ENCODE results near the gene MRM2.

DNA sequence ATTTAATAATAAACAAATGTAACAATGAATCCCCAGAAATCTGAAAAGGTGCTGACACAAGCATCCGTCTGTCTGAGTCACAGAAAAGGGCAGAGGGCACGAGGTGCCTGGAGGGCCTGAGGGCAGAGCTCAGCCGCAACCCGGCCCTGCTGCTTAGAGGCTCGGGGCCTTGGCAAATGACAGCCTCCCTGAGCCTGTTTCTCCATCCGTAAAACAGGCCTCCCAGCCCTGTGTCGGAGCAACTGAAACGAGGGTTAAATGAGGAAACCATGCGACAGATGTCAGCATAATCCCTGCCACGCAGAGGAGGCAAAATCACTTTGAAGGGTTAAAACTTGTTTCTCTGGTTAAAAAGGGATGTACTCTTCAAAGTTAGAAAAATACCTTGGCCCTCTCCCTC lies 24.9 kb upstream of the MRM2 start:
- no peak for TF ChIP-seq RAD21 (conservative IDR thresholded peaks at IDR 0.05)
- TF ChIP-seq, protein P1, sequence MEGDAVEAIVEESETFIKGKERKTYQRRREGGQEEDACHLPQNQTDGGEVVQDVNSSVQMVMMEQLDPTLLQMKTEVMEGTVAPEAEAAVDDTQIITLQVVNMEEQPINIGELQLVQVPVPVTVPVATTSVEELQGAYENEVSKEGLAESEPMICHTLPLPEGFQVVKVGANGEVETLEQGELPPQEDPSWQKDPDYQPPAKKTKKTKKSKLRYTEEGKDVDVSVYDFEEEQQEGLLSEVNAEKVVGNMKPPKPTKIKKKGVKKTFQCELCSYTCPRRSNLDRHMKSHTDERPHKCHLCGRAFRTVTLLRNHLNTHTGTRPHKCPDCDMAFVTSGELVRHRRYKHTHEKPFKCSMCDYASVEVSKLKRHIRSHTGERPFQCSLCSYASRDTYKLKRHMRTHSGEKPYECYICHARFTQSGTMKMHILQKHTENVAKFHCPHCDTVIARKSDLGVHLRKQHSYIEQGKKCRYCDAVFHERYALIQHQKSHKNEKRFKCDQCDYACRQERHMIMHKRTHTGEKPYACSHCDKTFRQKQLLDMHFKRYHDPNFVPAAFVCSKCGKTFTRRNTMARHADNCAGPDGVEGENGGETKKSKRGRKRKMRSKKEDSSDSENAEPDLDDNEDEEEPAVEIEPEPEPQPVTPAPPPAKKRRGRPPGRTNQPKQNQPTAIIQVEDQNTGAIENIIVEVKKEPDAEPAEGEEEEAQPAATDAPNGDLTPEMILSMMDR (IDR thresholded peaks at IDR 0.05; ENCODE audit: poor library complexity, severe bottlenecking): no peak
- TF ChIP-seq, protein P2, sequence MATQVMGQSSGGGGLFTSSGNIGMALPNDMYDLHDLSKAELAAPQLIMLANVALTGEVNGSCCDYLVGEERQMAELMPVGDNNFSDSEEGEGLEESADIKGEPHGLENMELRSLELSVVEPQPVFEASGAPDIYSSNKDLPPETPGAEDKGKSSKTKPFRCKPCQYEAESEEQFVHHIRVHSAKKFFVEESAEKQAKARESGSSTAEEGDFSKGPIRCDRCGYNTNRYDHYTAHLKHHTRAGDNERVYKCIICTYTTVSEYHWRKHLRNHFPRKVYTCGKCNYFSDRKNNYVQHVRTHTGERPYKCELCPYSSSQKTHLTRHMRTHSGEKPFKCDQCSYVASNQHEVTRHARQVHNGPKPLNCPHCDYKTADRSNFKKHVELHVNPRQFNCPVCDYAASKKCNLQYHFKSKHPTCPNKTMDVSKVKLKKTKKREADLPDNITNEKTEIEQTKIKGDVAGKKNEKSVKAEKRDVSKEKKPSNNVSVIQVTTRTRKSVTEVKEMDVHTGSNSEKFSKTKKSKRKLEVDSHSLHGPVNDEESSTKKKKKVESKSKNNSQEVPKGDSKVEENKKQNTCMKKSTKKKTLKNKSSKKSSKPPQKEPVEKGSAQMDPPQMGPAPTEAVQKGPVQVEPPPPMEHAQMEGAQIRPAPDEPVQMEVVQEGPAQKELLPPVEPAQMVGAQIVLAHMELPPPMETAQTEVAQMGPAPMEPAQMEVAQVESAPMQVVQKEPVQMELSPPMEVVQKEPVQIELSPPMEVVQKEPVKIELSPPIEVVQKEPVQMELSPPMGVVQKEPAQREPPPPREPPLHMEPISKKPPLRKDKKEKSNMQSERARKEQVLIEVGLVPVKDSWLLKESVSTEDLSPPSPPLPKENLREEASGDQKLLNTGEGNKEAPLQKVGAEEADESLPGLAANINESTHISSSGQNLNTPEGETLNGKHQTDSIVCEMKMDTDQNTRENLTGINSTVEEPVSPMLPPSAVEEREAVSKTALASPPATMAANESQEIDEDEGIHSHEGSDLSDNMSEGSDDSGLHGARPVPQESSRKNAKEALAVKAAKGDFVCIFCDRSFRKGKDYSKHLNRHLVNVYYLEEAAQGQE (IDR thresholded peaks at IDR 0.05; ENCODE audit: borderline replicate concordance): no peak
- TF ChIP-seq MXI1 (conservative IDR thresholded peaks at IDR 0.05; ENCODE audit: poor library complexity, severe bottlenecking): no peak
- TF ChIP-seq POLR2AphosphoS5 (IDR thresholded peaks at IDR 0.05): no peak
